Hepatocyte (in vitro differentiated cells): ENCODE measurements around the gene GULP1. TPM values are rescaled to one million over a fixed set of nuclear protein-coding genes. Genes with fewer than 3 reads are reported as not detected.

ENCODE experiments used
- DNase-seq: peaks from one replicate; pipeline ENCODE4 v3.0.0-alpha.2; 2016; ENCODE audit warnings: low spot score
- H2AFZ ChIP-seq: fragments of 200-600 bp; sonication (generic); 2 replicates; pipeline ENCODE4 v1.6.0; 2016; ENCODE audit warnings: antibody characterized with exemption, mild to moderate bottlenecking
- H3K27ac ChIP-seq: fragments of 200-600 bp; sonication (generic); 2 replicates; pipeline ENCODE4 v1.5.1; 2016; ENCODE audit warnings: mild to moderate bottlenecking
- H3K27me3 ChIP-seq: fragments of 200-600 bp; sonication (generic); 2 replicates; pipeline ENCODE4 v1.6.1; 2016
- H3K36me3 ChIP-seq: fragments of 200-600 bp; sonication (generic); replicated peaks from 2 replicates; pipeline ENCODE4 v1.5.1; 2016; ENCODE audit warnings: low read depth; ENCODE audit not compliant: insufficient read depth
- H3K4me1 ChIP-seq: fragments of 200-600 bp; sonication (generic); 2 replicates; pipeline ENCODE4 v1.5.1; 2016; ENCODE audit warnings: mild to moderate bottlenecking, moderate library complexity; ENCODE audit not compliant: insufficient read depth
- H3K4me2 ChIP-seq: fragments of 200-600 bp; sonication (generic); 2 replicates; pipeline ENCODE4 v1.6.0; 2016
- H3K4me3 ChIP-seq: fragments of 200-600 bp; sonication (generic); 2 replicates; pipeline ENCODE4 v1.5.1; 2016; ENCODE audit warnings: mild to moderate bottlenecking
- H3K79me2 ChIP-seq: fragments of 200-600 bp; sonication (generic); 2 replicates; pipeline ENCODE4 v1.6.0; 2017; ENCODE audit warnings: mild to moderate bottlenecking
- H3K9me2 ChIP-seq: fragments of 200-600 bp; sonication (generic); replicated peaks from 2 replicates; pipeline ENCODE4 v1.6.0; 2017; ENCODE audit warnings: mild to moderate bottlenecking; ENCODE audit not compliant: insufficient read depth
- H3K9me3 ChIP-seq: fragments of 200-600 bp; sonication (generic); 2 replicates; pipeline ENCODE4 v1.5.1; 2016; ENCODE audit warnings: low read depth, mild to moderate bottlenecking
- H4K20me1 ChIP-seq: fragments of 200-600 bp; sonication (generic); 2 replicates; pipeline ENCODE4 v1.6.0; 2016; ENCODE audit warnings: mild to moderate bottlenecking; ENCODE audit not compliant: insufficient read depth, poor library complexity, severe bottlenecking
- CTCF ChIP-seq: fragments of 200-600 bp; sonication (generic); IDR thresholded peaks from 2 replicates; pipeline ENCODE4 v1.5.1; 2016; ENCODE audit warnings: antibody characterized with exemption, mild to moderate bottlenecking; ENCODE audit not compliant: poor library complexity
- EZH2 ChIP-seq: fragments of 200-600 bp; sonication (generic); IDR thresholded peaks from 2 replicates; pipeline ENCODE4 v1.6.1; 2016; ENCODE audit warnings: antibody characterized with exemption, mild to moderate bottlenecking, borderline replicate concordance
- EZH2phosphoT487 ChIP-seq: fragments of 200-600 bp; sonication (generic); IDR thresholded peaks from one replicate; pipeline ENCODE4 v1.6.1; 2018; ENCODE audit warnings: antibody characterized with exemption, mild to moderate bottlenecking, low read depth, moderate library complexity; ENCODE audit not compliant: unreplicated experiment, severe bottlenecking
- WGBS: methylation state at CpG from one replicate; pipeline ENCODE4 v1.1.6; 2016; ENCODE audit warnings: low lambda C conversion rate; ENCODE audit errors: missing lambda C conversion rate; 5-methylcytosine and 5-hydroxymethylcytosine counted together
- polyA plus RNA-seq: library from polyadenylated mRNA; unstranded; fragments of >200 nt; fragmentation: Nextera tagmentation; extraction: Ambion mirVana; gene quantifications from 2 replicates; pipeline ENCODE4 v1.2.1, GENCODE V29; 2016
- total RNA-seq: library from RNA; depleted of rRNA; stranded (reverse); fragments of >200 nt; gene quantifications from 2 replicates; pipeline ENCODE4 v1.2.3, GENCODE V29; 2014

GULP1 gene
- total and polyA plus RNA-seq, 2 experiments from 2014 or later, result 55.6 to 135 TPM

- H4K20me1 ChIP-seq, result no peaks in the 10 kb centered on the region
- H3K9me2 ChIP-seq, result no peaks in the 10 kb centered on the region
- DNase-seq, result no peak
- no peaks in the 10 kb centered on the region for H3K36me3 ChIP-seq
- peaks cover 8% of the 10 kb centered on the region for H3K4me1 ChIP-seq
- TF ChIP-seq EZH2, result no peak
- TF ChIP-seq CTCF, result no peak
- TF ChIP-seq EZH2phosphoT487, result no peak
- H3K27ac ChIP-seq, result peak overlapping the region; percentile 74
- no peak overlapping the region for H3K4me2 ChIP-seq
- no peaks in the 10 kb centered on the region for H3K9me3 ChIP-seq
- no peaks in the 10 kb centered on the region for H3K27me3 ChIP-seq
- H3K4me3 ChIP-seq, result no peak overlapping the region
- 62% methylated on average over 2 of the region's 2 CpGs for WGBS
- peaks cover 34% of the 10 kb centered on the region for H3K79me2 ChIP-seq
- H2AFZ ChIP-seq, result no peak overlapping the region
Observed at GRCh38 chr2:188382107-188382506, 90.4 kb downstream of the GULP1 start.

GRCh38 chr2:188383158-188383557, 91.5 kb downstream of the GULP1 start:
- Histone ChIP-seq H3K9me2 (no peaks in the 10 kb centered on the region), H3K27ac (peak overlapping the region; percentile 74), H3K9me3 (no peaks in the 10 kb centered on the region), H2AFZ (no peak overlapping the region), H4K20me1 (no peaks in the 10 kb centered on the region), H3K36me3 (no peaks in the 10 kb centered on the region), H3K79me2 (peaks cover 27% of the 10 kb centered on the region), H3K4me3 (no peak overlapping the region), H3K4me1 (peaks cover 8% of the 10 kb centered on the region), H3K4me2 (no peak overlapping the region), H3K27me3 (no peaks in the 10 kb centered on the region)
- TF ChIP-seq EZH2, result no peak
- TF ChIP-seq CTCF, result no peak
- no peak for TF ChIP-seq EZH2phosphoT487
- 83% methylated on average over 1 of the region's 1 CpG for WGBS
- DNase-seq, result no peak

GRCh38 chr2:188385857-188386256, 94.2 kb downstream of the GULP1 start:
- H3K4me3 ChIP-seq, result no peak overlapping the region
- H4K20me1 ChIP-seq, result no peaks in the 10 kb centered on the region
- H3K9me2 ChIP-seq, result no peaks in the 10 kb centered on the region
- H3K4me1 ChIP-seq, result peaks cover 8% of the 10 kb centered on the region
- peaks cover 20% of the 10 kb centered on the region for H3K79me2 ChIP-seq
- H3K27ac ChIP-seq, result no peak overlapping the region
- DNase-seq, result no peak
- TF ChIP-seq CTCF (no peak), EZH2 (no peak), EZH2phosphoT487 (no peak)
- H3K9me3 ChIP-seq, result no peaks in the 10 kb centered on the region
- 100% methylated on average over 1 of the region's 1 CpG for WGBS
- H2AFZ ChIP-seq, result no peak overlapping the region
- H3K36me3 ChIP-seq, result no peaks in the 10 kb centered on the region
- no peak overlapping the region for H3K4me2 ChIP-seq
- no peaks in the 10 kb centered on the region for H3K27me3 ChIP-seq

- DNase-seq, result no peak
- Histone ChIP-seq H3K4me3 (no peak overlapping the region), H2AFZ (no peak overlapping the region), H3K27ac (no peak overlapping the region), H3K36me3 (no peaks in the 10 kb centered on the region), H4K20me1 (no peaks in the 10 kb centered on the region), H3K4me2 (no peak overlapping the region), H3K79me2 (peaks cover 33% of the 10 kb centered on the region), H3K27me3 (no peaks in the 10 kb centered on the region), H3K4me1 (no peaks in the 10 kb centered on the region), H3K9me2 (no peaks in the 10 kb centered on the region), H3K9me3 (no peaks in the 10 kb centered on the region)
- no peak for TF ChIP-seq EZH2phosphoT487
- no peak for TF ChIP-seq CTCF
- TF ChIP-seq EZH2, result no peak
- WGBS, result 90% methylated on average over 3 of the region's 3 CpGs
Observed at GRCh38 chr2:188388831-188389230, 97.2 kb downstream of the GULP1 start.
